Activated CD4-positive, alpha-beta T cell treated with anti-CD3 and anti-CD28 coated beads, Interleukin-10, Interleukin-2, amounts not matched to agents 100 ng/mL and 50 ng/mL, durations not matched to agents 16 hours and 8 hours (primary cell): Measurements from ENCODE around the gene PSMF1.
"Not testable (repeated sequence)": the region's sequence is repeated elsewhere in the genome, so short reads cannot be mapped to it uniquely, and the experiment has no call there.

Experiments used
- DNase-seq: peaks from one replicate; pipeline ENCODE4 v3.0.0-alpha.2; 2020

Gene PSMF1

GRCh38 chr20:1216527-1217427 lies 98.4 kb downstream of the PSMF1 start:
- DNase-seq = not testable (repeated sequence)
